HepG2 (cell line): ENCODE measurements around the gene SDC1. TPM values are rescaled to one million over a fixed set of nuclear protein-coding genes. Genes with fewer than 3 reads are reported as not detected.

Experiments
- ATAC-seq: fragments of 200-7000 bp; cut with Tn5 transposase; 3 replicates; pipeline ENCODE4 v1.9.1; 2020; ENCODE audit warnings: mild to moderate bottlenecking, moderate library complexity
- BruUV-seq: library from RNA; stranded (reverse); fragments of 400-500 nt; replicated peaks from 2 replicates; lab custom pipeline; 2021; lab: Mats Ljungman, UMichigan
- CTCF ChIA-PET: fragments of 300-600 bp; formaldehyde crosslinking; extraction: SDS; loops from one replicate; lab custom pipeline; 2021; ENCODE audit warnings: low total read pairs, inconsistent platforms, low intra/inter-chr PET ratio; lab: Yijun Ruan, JAX
- POLR2A ChIA-PET: fragments of 350-600 bp; sonication (Branson Sonifier 250); formaldehyde crosslinking; loops from one replicate; lab custom pipeline; 2020; ENCODE audit warnings: antibody characterized with exemption, inconsistent platforms; lab: Yijun Ruan, JAX
- DNase-seq: peaks from one replicate; pipeline ENCODE4 v3.0.0-alpha.2; 2015; ENCODE audit warnings: low spot score
- FAIRE-seq: peaks from 3 replicates; lab custom pipeline; 2011; peaks lifted over from hg19 to GRCh38; lab: Jason Lieb, UNC
- H2AFZ ChIP-seq: one replicate; pipeline ENCODE4 v1.6.1; 2011; ENCODE audit warnings: low read length, inconsistent platforms
- H3K27ac ChIP-seq: fragments of 300-600 bp; 3 replicates; pipeline ENCODE4 v1.8.0; 2011; ENCODE audit warnings: mixed run types, mild to moderate bottlenecking, mixed read lengths, low read length, inconsistent platforms; ENCODE audit not compliant: insufficient read depth; ENCODE audit errors: extremely low read length
- H3K27me3 ChIP-seq, 2 experiments: fragments of 200-600 bp in 1 of 2; 2 replicates in 1 of 2; 3 replicates in 1 of 2; pipeline versions ENCODE4 v1.6.0 to v1.8.0; 2011; ENCODE audit warnings: low read length in 2 of 2, mild to moderate bottlenecking in 2 of 2, moderate library complexity in 2 of 2, inconsistent platforms in 1 of 2; ENCODE audit not compliant: insufficient read depth in 2 of 2, control insufficient read depth in 1 of 2
- H3K36me3 ChIP-seq, 2 experiments: fragments of 200-600 bp in 1 of 2; replicated peaks in 1 of 2; 2 replicates in 1 of 2; 3 replicates in 1 of 2; pipeline versions ENCODE4 v1.5.1 to v1.8.0; 2011; ENCODE audit warnings: low read length in 2 of 2, inconsistent platforms in 1 of 2; ENCODE audit not compliant: insufficient read depth in 2 of 2, control insufficient read depth in 1 of 2
- H3K4me1 ChIP-seq: 2 replicates; pipeline ENCODE4 v1.5.1; 2012; ENCODE audit warnings: low read length, inconsistent platforms; ENCODE audit not compliant: insufficient read depth
- H3K4me2 ChIP-seq: 2 replicates; pipeline ENCODE4 v1.6.0; 2011; ENCODE audit warnings: low read depth, low read length, inconsistent platforms
- H3K4me3 ChIP-seq, 3 experiments: fragments of 200-600 bp in 1 of 3; sonication (generic), shearing (Covaris generic) in 1 of 3; replicated peaks in 1 of 3; 2 replicates each; pipeline ENCODE4 v1.5.1; 2011 to 2016; ENCODE audit warnings: low read length in 3 of 3, inconsistent platforms in 2 of 3, low read depth in 2 of 3, mild to moderate bottlenecking in 2 of 3, control low read depth in 1 of 3, mixed read lengths in 1 of 3; ENCODE audit not compliant: insufficient read depth in 1 of 3
- H3K79me2 ChIP-seq: one replicate; pipeline ENCODE4 v1.6.1; 2011; ENCODE audit warnings: low read length, inconsistent platforms; ENCODE audit not compliant: insufficient read depth
- H3K9ac ChIP-seq: 2 replicates; pipeline ENCODE4 v1.6.0; 2011; ENCODE audit warnings: mild to moderate bottlenecking, low read depth, low read length, inconsistent platforms; ENCODE audit not compliant: insufficient read depth
- H3K9me3 ChIP-seq: 2 replicates; pipeline ENCODE4 v1.5.1; 2012; ENCODE audit warnings: mild to moderate bottlenecking, low read length
- H4K20me1 ChIP-seq: 2 replicates; pipeline ENCODE4 v1.6.0; 2011; ENCODE audit warnings: inconsistent platforms, mild to moderate bottlenecking, low read length, moderate library complexity; ENCODE audit not compliant: insufficient read depth
- AGO2 ChIP-seq: fragments of 200-400 bp; formaldehyde crosslinking; optimal IDR thresholded peaks from 2 replicates; pipeline ENCODE3; 2017; ENCODE audit warnings: mild to moderate bottlenecking, low read depth, low read length, moderate library complexity
- ARNT2 ChIP-seq: sonication (generic); formaldehyde crosslinking; IDR thresholded peaks from 2 replicates; pipeline ENCODE4 v1.8.0; 2022; ENCODE audit warnings: mild to moderate bottlenecking, low read depth, missing genetic modification reagents, moderate library complexity
- ATRX ChIP-seq: sonication (generic); formaldehyde crosslinking; IDR thresholded peaks from 2 replicates; pipeline ENCODE4 v1.4.0; 2020; ENCODE audit warnings: missing genetic modification reagents, borderline replicate concordance
- DNMT1 ChIP-seq: sonication (generic); formaldehyde crosslinking; IDR thresholded peaks from 2 replicates; pipeline ENCODE4 v1.5.1; 2020; ENCODE audit warnings: mild to moderate bottlenecking, missing genetic modification reagents
- EEA1 ChIP-seq: sonication (generic); formaldehyde crosslinking; IDR thresholded peaks from 2 replicates; pipeline ENCODE4 v1.5.1; 2020; ENCODE audit warnings: mild to moderate bottlenecking, missing genetic modification reagents, borderline replicate concordance
- KLF13 ChIP-seq: sonication (generic); formaldehyde crosslinking; IDR thresholded peaks from 2 replicates; pipeline ENCODE4 v1.4.0; 2020; ENCODE audit warnings: mild to moderate bottlenecking, missing genetic modification reagents
- PPARG ChIP-seq: conservative IDR thresholded peaks from 2 replicates; pipeline ENCODE4 v1.6.1; 2016; ENCODE audit warnings: missing biosample characterization, missing genetic modification reagents
- RORA ChIP-seq: sonication (generic); formaldehyde crosslinking; IDR thresholded peaks from 2 replicates; pipeline ENCODE4 v1.5.0; 2020; ENCODE audit warnings: mild to moderate bottlenecking, missing genetic modification reagents, moderate library complexity
- RXRA ChIP-seq: sonication (generic); formaldehyde crosslinking; IDR thresholded peaks from 2 replicates; pipeline ENCODE4 v1.5.1; 2020; ENCODE audit warnings: missing genetic modification reagents
- SMYD3 ChIP-seq: sonication (generic); formaldehyde crosslinking; IDR thresholded peaks from 2 replicates; pipeline ENCODE4 v1.8.1; 2023; ENCODE audit warnings: mild to moderate bottlenecking, missing genetic modification reagents
- TP53 ChIP-seq: sonication (generic); formaldehyde crosslinking; conservative IDR thresholded peaks from 2 replicates; pipeline ENCODE4 v1.4.0; 2020; ENCODE audit warnings: missing genetic modification reagents
- ZBTB38 ChIP-seq: sonication (generic); formaldehyde crosslinking; IDR thresholded peaks from 2 replicates; pipeline ENCODE4 v1.5.1; 2020; ENCODE audit warnings: mild to moderate bottlenecking, missing genetic modification reagents
- ZNF235 ChIP-seq: sonication (generic); formaldehyde crosslinking; IDR thresholded peaks from 2 replicates; pipeline ENCODE4 v1.8.1; 2023; ENCODE audit warnings: mild to moderate bottlenecking, missing genetic modification reagents, borderline replicate concordance
- ZNF616 ChIP-seq: sonication (generic); formaldehyde crosslinking; IDR thresholded peaks from 2 replicates; pipeline ENCODE4 v1.5.0; 2020; ENCODE audit warnings: low read depth, mild to moderate bottlenecking, missing genetic modification reagents
- ZNF629 ChIP-seq: sonication (generic); formaldehyde crosslinking; conservative IDR thresholded peaks from 2 replicates; pipeline ENCODE4 v1.5.0; 2020; ENCODE audit warnings: missing genetic modification reagents
- ZNF740 ChIP-seq: sonication (generic); formaldehyde crosslinking; IDR thresholded peaks from 2 replicates; pipeline ENCODE4 v1.4.0; 2020; ENCODE audit warnings: missing genetic modification reagents
- ZNF781 ChIP-seq: sonication (generic); formaldehyde crosslinking; IDR thresholded peaks from 2 replicates; pipeline ENCODE4 v1.5.1; 2020; ENCODE audit warnings: borderline replicate concordance, mild to moderate bottlenecking, missing genetic modification reagents; ENCODE audit errors: not compliant biosample characterization
- WGBS: methylation state at CpG from one replicate; pipeline ENCODE4 v1.1.6; 2017; ENCODE audit warnings: low lambda C conversion rate; 5-methylcytosine and 5-hydroxymethylcytosine counted together
- in situ Hi-C: cut with HindIII; loops from 2 replicates; pipeline ENCODE4 v1.10.0; 2017; ENCODE audit warnings: low pct_unique_long_range_greater_than_20kb; ENCODE audit not compliant: extremely low pct_ligation_motif_present
- intact Hi-C: fragments of 100-400 bp; cut with micrococcal nuclease; formaldehyde crosslinking; loops from one replicate; pipeline ENCODE4 v1.10.0; 2022; ENCODE audit not compliant: unreplicated experiment
- polyA plus RNA-seq, 8 experiments: library from polyadenylated mRNA; depleted of rRNA in 3 of 8; stranded (reverse) in 7 of 8; unstranded in 1 of 8; fragments of >200 nt; fragmentation: Illumina TruSeq in 4 of 8; extraction: Trizol in 4 of 8; gene quantifications; 2 replicates each; pipeline versions ENCODE4 v1.2.1 to v1.2.3, GENCODE V29; 2011 to 2016; ENCODE audit warnings: low read depth in 4 of 8, missing spikeins in 1 of 8, mixed read lengths in 1 of 8; ENCODE audit not compliant: insufficient read depth in 1 of 8
- total RNA-seq, 5 experiments: library from RNA; depleted of rRNA; stranded (reverse); fragments of >200 nt; fragmentation: Illumina TruSeq; extraction: Trizol; gene quantifications; 2 replicates each; pipeline ENCODE4 v1.2.3, GENCODE V29; 2016; ENCODE audit warnings: low read depth in 1 of 5

The SDC1 gene
- total and polyA plus RNA-seq, 2 of the 13 experiments (the other 11 are each of a cell fraction or from before 2014, with no cell fraction given), result 108 to 119 TPM

- TF ChIP-seq ZNF740 (0 out of 2 replicates have a peak, but pooled peaks have one; percentile 49), ZBTB38 (CRISPR knock-in tag) (peak; percentile 7; the same call in 1 of the 2 replicates), RXRA (0 out of 2 replicates have a peak, but pooled peaks have one; percentile 46), ARNT2 (0 out of 2 replicates have a peak, but pooled peaks have one; percentile 33), KLF13 (CRISPR knock-in tag) (no peak), ZNF781 (no peak)
Measured at GRCh38 chr2:20224164-20224715, 690 bp downstream of the SDC1 start (continued).

GRCh38 chr2:20223407-20224163 lies 1.3 kb downstream of the SDC1 start:
- FAIRE-seq (no peak), ATAC-seq (peak; percentile 45), DNase-seq (peak; percentile 61)
- under 1% methylated on average over 27 of the region's 66 CpGs for whole genome bisulfite sequencing
- ChIA-PET POLR2A (interaction anchor here (0.7 to 6.4 kb wide), 14 partner anchors 8 to 115 kb away, joined by 3 to 94 read pairs (median 6); no protein-coding TSS in a partner anchor), CTCF (interaction anchor here (2.3 kb wide), 1 partner anchor 44 kb away, joined by 5 read pairs; no protein-coding TSS in a partner anchor)
- peaks cover 58% of the 10 kb centered on the region for H3K4me1 ChIP-seq
- H2AFZ ChIP-seq, result no peak overlapping the region
- H3K79me2 ChIP-seq, result peaks cover 49% of the 10 kb centered on the region
- H3K27me3 ChIP-seq, result no peaks in the 10 kb centered on the region
- no peaks in the 10 kb centered on the region for H3K9me3 ChIP-seq
- peak overlapping the region; percentile 77 to 81 (median 77) for H3K4me3 ChIP-seq
- H3K9ac ChIP-seq, result peak overlapping the region; percentile 82
- peak overlapping the region; percentile 73 for H3K27ac ChIP-seq
- peak overlapping the region; percentile 93 for H3K4me2 ChIP-seq
- in situ Hi-C loops (loop anchor here (5.0 kb wide), 1 partner anchor 36 kb away; no protein-coding TSS in a partner anchor), intact Hi-C loops (loop anchor here (1.0 kb wide), 1 partner anchor 8 kb away; no protein-coding TSS in a partner anchor)
- BruUV-seq, result no TSS peak
- no peaks in the 10 kb centered on the region for H4K20me1 ChIP-seq
- H3K36me3 ChIP-seq, result peaks cover 0 to 2% of the 10 kb centered on the region in 2 experiments; a peak in 1 of 5 replicates
- TF ChIP-seq SMYD3 (CRISPR knock-in tag), result peak; percentile 49; the same call in 1 of the 2 replicates
- TF ChIP-seq ATRX (CRISPR knock-in tag), result no peak
- no peak for TF ChIP-seq PPARG (CRISPR knock-in tag)
- TF ChIP-seq EEA1, result 0 out of 2 replicates have a peak, but pooled peaks have one; percentile 2
- no peak for TF ChIP-seq DNMT1 (CRISPR knock-in tag)
- TF ChIP-seq ZNF629 (CRISPR knock-in tag), result no peak
- TF ChIP-seq TP53 (CRISPR knock-in tag), result no peak; the same call in 1 of the 2 replicates
- no peak for TF ChIP-seq RORA (CRISPR knock-in tag)
- peak; percentile 84 for TF ChIP-seq AGO2
- no peak for TF ChIP-seq ZNF616 (CRISPR knock-in tag)
- TF ChIP-seq ZNF235, result no peak; the same call in 1 of the 2 replicates
